Endothelial cell (in vitro differentiated cells): Measurements from ENCODE around the gene EIF2A. TPM values are rescaled to one million over a fixed set of nuclear protein-coding genes. Genes with fewer than 3 reads are reported as not detected.
"Not testable (repeated sequence)": the region's sequence is repeated elsewhere in the genome, so short reads cannot be mapped to it uniquely, and the experiment has no call there.

ENCODE experiments used
- DNase-seq: peaks from one replicate; pipeline ENCODE4 v3.0.0; 2021; ENCODE audit warnings: low spot score
- H3K27ac Mint-ChIP-seq: one replicate; pipeline ENCODE4 v1.8.0; 2021; ENCODE audit warnings: mixed read lengths, inconsistent platforms; ENCODE audit not compliant: unreplicated experiment
- H3K27me3 Mint-ChIP-seq: one replicate; pipeline ENCODE4 v1.8.0; 2021; ENCODE audit warnings: mild to moderate bottlenecking, moderate library complexity, mixed read lengths, inconsistent platforms; ENCODE audit not compliant: unreplicated experiment
- H3K36me3 Mint-ChIP-seq: one replicate; pipeline ENCODE4 v1.8.0; 2021; ENCODE audit warnings: mild to moderate bottlenecking, low read depth, mixed read lengths, inconsistent platforms; ENCODE audit not compliant: unreplicated experiment
- H3K4me1 Mint-ChIP-seq: one replicate; pipeline ENCODE4 v1.8.0; 2021; ENCODE audit warnings: mild to moderate bottlenecking, mixed read lengths, inconsistent platforms; ENCODE audit not compliant: unreplicated experiment
- H3K4me3 Mint-ChIP-seq: one replicate; pipeline ENCODE4 v1.8.0; 2021; ENCODE audit warnings: mild to moderate bottlenecking, mixed read lengths, inconsistent platforms; ENCODE audit not compliant: unreplicated experiment
- H3K9me3 Mint-ChIP-seq: one replicate; pipeline ENCODE4 v1.8.0; 2021; ENCODE audit warnings: mixed read lengths, inconsistent platforms; ENCODE audit not compliant: unreplicated experiment
- long read RNA-seq: library from polyadenylated mRNA; unstranded; transcript quantifications from one replicate; pipeline ENCODE4 v2.0.0, GENCODE V29; 2020; ENCODE audit not compliant: unreplicated experiment
- total RNA-seq: library from RNA; stranded (reverse); fragmentation: NEBNext Ultra II Directional; extraction: Animal tissue kit (Norgen Biotek cat#: 25700); gene quantifications from one replicate; pipeline ENCODE4 v1.2.1, GENCODE V29; 2021; ENCODE audit not compliant: unreplicated experiment
- TF ChIP-seq, protein P1 (sequence below): fragments of 200-600 bp; sonication (generic); IDR thresholded peaks from one replicate; pipeline ENCODE4 v1.5.0; 2021; ENCODE audit warnings: antibody characterized with exemption; ENCODE audit not compliant: unreplicated experiment

Gene EIF2A
- 68.8 TPM for total RNA-seq
- long read RNA-seq, transcript EIF2A-203 (14 exons, 2,198 nt), result major isoform, 42 of 53 reads
- long read RNA-seq, partial matches to known transcripts, result 4 of 53 reads
- long read RNA-seq, other reads (novel, unspliced or antisense), result 4 of 53 reads

DNA sequence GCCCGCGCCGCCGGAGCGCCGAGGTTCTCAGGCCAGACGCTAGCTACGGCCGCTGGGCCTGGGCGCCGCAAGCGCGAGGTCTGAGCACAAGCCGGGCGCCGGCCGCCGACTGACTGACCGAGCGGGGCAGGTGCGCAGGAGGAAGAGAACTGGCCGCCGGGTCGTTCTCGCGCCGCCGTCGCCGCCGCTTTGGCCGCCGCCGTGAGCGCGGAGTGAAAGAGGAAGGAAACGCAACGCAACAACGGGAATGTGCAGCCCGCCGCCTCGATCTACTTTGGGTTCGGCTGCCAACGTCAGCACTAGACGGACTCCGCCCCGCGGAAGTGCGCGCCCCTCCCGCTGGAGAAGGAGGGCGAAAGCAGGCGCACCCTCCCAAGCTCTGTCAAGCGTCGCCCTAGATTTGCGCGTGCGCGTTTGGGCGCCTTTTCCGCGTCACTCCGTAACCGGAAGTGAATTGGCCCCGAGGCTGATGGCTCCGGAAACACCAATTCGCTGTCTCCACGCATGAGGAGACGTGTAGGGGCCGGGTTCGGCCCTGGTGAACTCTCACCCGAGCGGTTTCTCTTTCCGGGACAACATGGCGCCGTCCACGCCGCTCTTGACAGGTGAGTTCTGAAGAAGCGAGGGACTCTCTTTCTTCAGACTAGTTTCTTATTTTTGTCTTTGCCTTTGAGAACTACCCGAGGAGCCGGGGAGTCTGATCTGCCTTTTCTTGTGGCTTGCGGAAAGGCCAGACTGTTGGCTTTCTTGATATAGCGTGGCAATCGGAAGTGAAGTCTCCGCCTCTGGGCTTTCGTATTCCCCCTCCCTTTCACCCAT is at the start of gene EIF2A, which contains the start of gene SERP1:
EIF2A (plus strand) TSS at position 562 of the 819 bp plus-strand sequence; CDS start at position 578, 16 bp downstream.
SERP1 (minus strand) TSS at position 271 of the 819 bp plus-strand sequence. CDS start 361 bp downstream, outside the sequence.
- peak; percentile 98 for DNase-seq
- Mint-ChIP-seq H3K27ac (peak within 1 kb of the TSS; percentile 97), H3K9me3 (no peaks in the 10 kb centered on the region), H3K27me3 (peaks cover 11% of the 10 kb centered on the region), H3K36me3 (peaks cover 6% of the 10 kb centered on the region), H3K4me3 (peak within 1 kb of the TSS; percentile 99), H3K4me1 (peaks cover 25% of the 10 kb centered on the region)
- TF ChIP-seq, protein P1, sequence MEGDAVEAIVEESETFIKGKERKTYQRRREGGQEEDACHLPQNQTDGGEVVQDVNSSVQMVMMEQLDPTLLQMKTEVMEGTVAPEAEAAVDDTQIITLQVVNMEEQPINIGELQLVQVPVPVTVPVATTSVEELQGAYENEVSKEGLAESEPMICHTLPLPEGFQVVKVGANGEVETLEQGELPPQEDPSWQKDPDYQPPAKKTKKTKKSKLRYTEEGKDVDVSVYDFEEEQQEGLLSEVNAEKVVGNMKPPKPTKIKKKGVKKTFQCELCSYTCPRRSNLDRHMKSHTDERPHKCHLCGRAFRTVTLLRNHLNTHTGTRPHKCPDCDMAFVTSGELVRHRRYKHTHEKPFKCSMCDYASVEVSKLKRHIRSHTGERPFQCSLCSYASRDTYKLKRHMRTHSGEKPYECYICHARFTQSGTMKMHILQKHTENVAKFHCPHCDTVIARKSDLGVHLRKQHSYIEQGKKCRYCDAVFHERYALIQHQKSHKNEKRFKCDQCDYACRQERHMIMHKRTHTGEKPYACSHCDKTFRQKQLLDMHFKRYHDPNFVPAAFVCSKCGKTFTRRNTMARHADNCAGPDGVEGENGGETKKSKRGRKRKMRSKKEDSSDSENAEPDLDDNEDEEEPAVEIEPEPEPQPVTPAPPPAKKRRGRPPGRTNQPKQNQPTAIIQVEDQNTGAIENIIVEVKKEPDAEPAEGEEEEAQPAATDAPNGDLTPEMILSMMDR, result no peak

DNA sequence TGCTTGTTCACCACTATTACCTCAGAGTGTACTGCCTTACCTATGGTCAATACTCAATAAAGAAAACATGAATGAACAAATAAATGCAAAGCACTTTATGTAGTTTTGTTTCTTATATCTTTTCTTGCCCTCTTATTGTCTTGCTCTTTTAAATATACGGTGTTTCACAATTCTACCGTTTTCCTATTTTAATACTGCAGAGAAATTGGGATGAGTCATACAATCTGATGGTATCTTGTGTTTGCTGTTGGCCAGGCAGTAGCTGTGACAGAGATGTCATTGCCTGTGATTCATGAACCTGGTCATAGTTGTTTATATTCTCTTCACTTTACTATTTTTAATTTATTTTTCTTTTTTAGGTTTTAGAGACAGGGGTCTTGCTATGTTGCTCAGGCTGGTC is 48.6 kb upstream of the EIF2A start:
- peaks cover 6% of the 10 kb centered on the region for H3K9me3 Mint-ChIP-seq
- no peak overlapping the region for H3K27ac Mint-ChIP-seq
- DNase-seq, result no peak

DNA sequence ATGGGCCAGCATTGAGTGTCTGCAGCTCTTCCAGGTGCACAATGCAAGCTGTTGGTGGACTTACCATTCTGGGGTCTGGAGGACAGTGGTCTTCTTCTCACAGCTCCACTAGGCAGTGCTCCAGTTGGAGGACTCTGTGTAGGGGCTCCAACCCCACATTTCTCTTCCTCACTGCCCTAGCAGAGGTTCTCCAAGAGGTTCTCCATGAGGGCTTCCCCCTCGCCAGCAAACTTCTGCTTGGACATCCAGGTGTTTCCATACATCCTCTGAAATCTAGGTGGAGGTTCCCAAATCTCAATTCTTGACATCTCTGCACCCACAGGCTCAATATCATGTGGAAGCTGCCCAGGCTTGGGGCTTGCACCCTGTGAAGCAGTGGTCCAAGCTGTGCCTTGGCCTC is 45.6 kb upstream of the EIF2A start:
- H3K36me3 Mint-ChIP-seq, H3K4me3 Mint-ChIP-seq, H3K27ac Mint-ChIP-seq, H3K4me1 Mint-ChIP-seq, H3K27me3 Mint-ChIP-seq, DNase-seq, H3K9me3 Mint-ChIP-seq: not testable (repeated sequence)

More for the DNA sequence above, 48.6 kb upstream of the EIF2A start:
- TF ChIP-seq, protein P1, result no peak
- H3K36me3 Mint-ChIP-seq, result peaks cover 8% of the 10 kb centered on the region
- H3K4me3 Mint-ChIP-seq, result no peak overlapping the region
- peaks cover 6% of the 10 kb centered on the region for H3K4me1 Mint-ChIP-seq
- no peaks in the 10 kb centered on the region for H3K27me3 Mint-ChIP-seq

DNA sequence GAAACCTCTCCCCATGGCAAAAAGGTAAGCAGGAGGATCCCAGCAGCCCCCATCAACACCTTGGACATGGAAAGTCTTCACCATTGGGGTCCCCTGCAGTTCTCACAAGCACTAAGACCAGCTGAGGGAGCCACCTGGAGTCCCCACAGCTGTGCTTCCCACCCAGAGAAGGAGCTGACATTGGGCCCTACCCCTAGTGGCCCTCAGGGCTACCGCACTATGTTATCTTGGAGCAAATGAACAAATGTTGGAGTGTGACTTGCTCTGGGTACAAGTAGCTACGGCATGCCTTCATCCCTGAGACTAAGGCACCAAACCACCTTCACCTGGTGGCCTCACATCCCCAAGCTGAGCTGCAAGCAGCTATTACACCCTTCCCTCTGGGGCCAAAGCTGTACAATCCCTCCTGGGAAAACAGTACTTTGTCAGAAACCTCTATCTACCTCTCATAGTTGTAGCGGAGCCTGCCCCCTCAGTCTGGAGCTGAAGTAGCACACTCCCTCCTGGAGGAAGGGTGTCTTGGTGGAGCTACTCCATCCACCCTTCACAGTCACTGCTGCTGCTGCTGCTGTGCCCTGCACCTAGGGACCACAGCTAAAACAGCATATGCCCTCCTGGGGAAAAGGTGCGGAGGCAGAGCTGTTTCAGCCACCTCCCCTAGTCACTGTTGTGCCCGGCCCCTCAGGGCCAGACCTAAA is 43.0 kb upstream of the EIF2A start:
- Mint-ChIP-seq H3K4me3 (no peak overlapping the region), H3K27ac (no peak overlapping the region), H3K9me3 (peaks cover 6% of the 10 kb centered on the region), H3K27me3 (peaks cover 6% of the 10 kb centered on the region), H3K4me1 (no peaks in the 10 kb centered on the region), H3K36me3 (peaks cover 8% of the 10 kb centered on the region)
- no peak for DNase-seq
- TF ChIP-seq, protein P1, result no peak

DNA sequence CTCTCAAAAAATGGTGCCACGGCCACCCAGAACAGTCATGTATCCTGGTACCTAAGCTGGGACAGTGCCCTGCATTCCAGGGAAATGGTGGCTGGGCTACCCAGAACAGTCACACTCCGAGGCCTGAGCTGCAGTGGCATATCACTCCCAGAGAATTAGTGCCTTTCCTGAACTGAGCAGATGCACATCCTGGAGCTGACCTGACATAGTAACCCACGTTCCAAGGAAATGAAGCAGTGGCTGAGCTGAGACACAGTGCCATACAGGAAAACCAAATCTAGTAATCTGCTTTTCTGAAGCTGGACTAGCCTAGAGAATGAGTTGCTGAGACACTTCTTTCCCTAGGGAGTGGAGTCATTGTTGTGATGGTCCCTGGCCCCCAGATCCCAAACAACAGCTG is 42.1 kb upstream of the EIF2A start:
- no peak for DNase-seq
- peaks cover 6% of the 10 kb centered on the region for H3K27me3 Mint-ChIP-seq
- H3K36me3 Mint-ChIP-seq, result peaks cover 8% of the 10 kb centered on the region
- H3K27ac Mint-ChIP-seq, result peak overlapping the region; percentile 14
- peaks cover 6% of the 10 kb centered on the region for H3K9me3 Mint-ChIP-seq
- H3K4me1 Mint-ChIP-seq, result no peaks in the 10 kb centered on the region
- TF ChIP-seq, protein P1, result no peak
- no peak overlapping the region for H3K4me3 Mint-ChIP-seq
